Adrenal gland (tissue), 19 donors: ENCODE results near the gene KCTD2. TPM values are rescaled to one million over a fixed set of nuclear protein-coding genes. Genes with fewer than 3 reads are reported as not detected.

Experiments used
- DNase-seq, 7 donors: peaks; one replicate each; pipeline ENCODE4 v3.0.0-alpha.2; 2019 to 2020
- H3K27ac ChIP-seq, 5 donors: fragments of 200-600 bp; sonication (generic) in 4 of 5; 1 replicate in 3 of 5; 2 replicates in 2 of 5; pipeline versions ENCODE4 v1.5.1 to v1.8.0; 2016 to 2020; ENCODE audit warnings: mild to moderate bottlenecking in 1 of 5
- H3K27me3 ChIP-seq: fragments of 200-600 bp; 2 replicates; pipeline ENCODE4 v1.8.0; 2021
- H3K36me3 ChIP-seq, 2 donors: fragments of 200-600 bp; replicated peaks in 1 of 2; 1 replicate in 1 of 2; 2 replicates in 1 of 2; pipeline versions ENCODE4 v1.5.1 to v1.8.0; 2018 to 2022
- H3K4me1 ChIP-seq, 2 donors: fragments of 200-600 bp; replicated peaks in 1 of 2; 1 replicate in 1 of 2; 2 replicates in 1 of 2; pipeline versions ENCODE4 v1.5.1 to v1.8.0; 2018 to 2021
- H3K4me3 ChIP-seq, 4 donors: fragments of 200-600 bp; sonication (generic) in 3 of 4; one replicate each; pipeline ENCODE4 v1.5.1; 2016 to 2018
- H3K9me3 ChIP-seq, 3 donors: fragments of 200-600 bp; sonication (generic) in 1 of 3; replicated peaks in 1 of 3; 1 replicate in 2 of 3; 2 replicates in 1 of 3; pipeline versions ENCODE4 v1.5.1 to v1.8.0; 2016 to 2021
- POLR2A ChIP-seq, 2 donors: fragments of 450-650 bp; IDR thresholded peaks; one replicate each; pipeline ENCODE4 v1.6.1; 2017; ENCODE audit warnings: antibody characterized with exemption in 2 of 2, mild to moderate bottlenecking in 2 of 2, moderate library complexity in 1 of 2
- WGBS, 4 donors: extraction: QIAGEN DNeasy Blood & Tissue Kit in 2 of 4; methylation state at CpG; one replicate each; pipeline versions ENCODE4 v1.1.5 to v1.1.7; 2013 to 2017; 5-methylcytosine and 5-hydroxymethylcytosine counted together
- intact Hi-C, 2 donors: fragments of 100-400 bp; cut with DNase I; formaldehyde crosslinking; loops; one replicate each; pipeline versions ENCODE4 v1.14.1 to v1.15.0; 2022 to 2023
- long read RNA-seq, 10 donors: library from polyadenylated mRNA in 3 of 10; unstranded in 2 of 10; stranded (forward) in 1 of 10; transcript quantifications; one replicate each; pipeline ENCODE4 v2.0.0 and lab custom pipeline, GENCODE V29; 2021 to 2026
- polyA plus RNA-seq, 3 donors: library from polyadenylated mRNA; stranded (reverse); fragments of 200-250 nt in 2 of 3; fragments of 350-450 nt in 1 of 3; fragmentation: Illumina TruSeq in 1 of 3; extraction: RNeasy Lipid Tissue Mini Kit (QIAGEN cat#74804) in 1 of 3; gene quantifications; one replicate each; pipeline ENCODE4 v1.2.3, GENCODE V29; 2013 to 2014
- total RNA-seq, 9 donors: library from RNA; depleted of rRNA in 4 of 9; stranded (reverse); fragments of >200 nt in 4 of 9; fragments of 120-200 nt in 1 of 9; fragmentation: NEBNext Ultra II Directional in 1 of 9; extraction: Animal tissue kit (Norgen Biotek cat#: 25700) in 1 of 9; gene quantifications; one replicate each; pipeline versions ENCODE4 v1.1.0 to v1.2.4, GENCODE V29; 2013 to 2023
- TF ChIP-seq, protein P1 (sequence below), 6 experiments: fragments of 450-650 bp in 4 of 6; fragments of 200-600 bp in 2 of 6; sonication (generic) in 1 of 6; IDR thresholded peaks; 1 replicate in 5 of 6; 2 replicates in 1 of 6; pipeline versions ENCODE4 v1.5.1 to v1.8.0; 2016 to 2021; ENCODE audit warnings: antibody characterized with exemption in 6 of 6, mild to moderate bottlenecking in 2 of 6, moderate library complexity in 1 of 6
- donor health status: healthy with polysubstance abuse.
- donor health status: Bipolar disorder and iron deficiency.
- donor health status: DM: yes; HTN: yes; CAD: no.
- donor health status: DM: no; HTN: no; CAD: no.
- donor health status: DM: no; HTN: no; CAD: no.
- donor health status: DM: yes; HTN: yes; CAD: no.

The KCTD2 gene
- total RNA-seq (10 to 100 TPM; 38.2 to 49.2 (median 41.0) TPM), polyA plus RNA-seq (10 to 100 TPM; 20.6 to 52.4 (median 24.3) TPM)
- long read RNA-seq, donor 1, transcript KCTD2-201 (6 exons, 3,635 nt), result major isoform, 5 of 901 reads
- long read RNA-seq, donor 1, partial matches to known transcripts, result 877 of 901 reads
- long read RNA-seq, donor 1, other reads (novel, unspliced or antisense), result 19 of 901 reads
- long read RNA-seq, donor 2, transcript KCTD2-201 (6 exons, 3,635 nt), result major isoform, 5 of 5 reads
- long read RNA-seq, donor 2, partial matches to known transcripts, result 0 of 5 reads
- long read RNA-seq, donor 2, other reads (novel, unspliced or antisense), result 0 of 5 reads
- long read RNA-seq, donor 3, transcript KCTD2-201 (6 exons, 3,635 nt), result major isoform, 5 of 11 reads
- long read RNA-seq, donor 3, partial matches to known transcripts, result 5 of 11 reads
- long read RNA-seq, donor 3, other reads (novel, unspliced or antisense), result 0 of 11 reads
- long read RNA-seq, donor 4, partial matches to known transcripts, result 0 of 3 reads
- long read RNA-seq, donor 4, other reads (novel, unspliced or antisense), result 3 of 3 reads
- long read RNA-seq, donor 5, transcript KCTD2-201 (6 exons, 3,635 nt), result major isoform, 61 of 78 reads
- long read RNA-seq, donor 5, partial matches to known transcripts, result 15 of 78 reads
- long read RNA-seq, donor 5, other reads (novel, unspliced or antisense), result 1 of 78 reads
- long read RNA-seq, donor 6, partial matches to known transcripts, result 0 of 2 reads
- long read RNA-seq, donor 6, other reads (novel, unspliced or antisense), result 2 of 2 reads
- long read RNA-seq, donor 7, partial matches to known transcripts, result 219 of 408 reads
- long read RNA-seq, donor 7, other reads (novel, unspliced or antisense), result 185 of 408 reads
- long read RNA-seq, donor 8, transcript KCTD2-201 (6 exons, 3,635 nt), result major isoform, 6 of 7 reads
- long read RNA-seq, donor 8, partial matches to known transcripts, result 0 of 7 reads
- long read RNA-seq, donor 8, other reads (novel, unspliced or antisense), result 0 of 7 reads
- long read RNA-seq, donor 9, transcript KCTD2-201 (6 exons, 3,635 nt), result major isoform, 12 of 12 reads
- long read RNA-seq, donor 9, partial matches to known transcripts, result 0 of 12 reads
- long read RNA-seq, donor 9, other reads (novel, unspliced or antisense), result 0 of 12 reads
- long read RNA-seq, donor 10, partial matches to known transcripts, result 11 of 13 reads
- long read RNA-seq, donor 10, other reads (novel, unspliced or antisense), result 0 of 13 reads

DNA sequence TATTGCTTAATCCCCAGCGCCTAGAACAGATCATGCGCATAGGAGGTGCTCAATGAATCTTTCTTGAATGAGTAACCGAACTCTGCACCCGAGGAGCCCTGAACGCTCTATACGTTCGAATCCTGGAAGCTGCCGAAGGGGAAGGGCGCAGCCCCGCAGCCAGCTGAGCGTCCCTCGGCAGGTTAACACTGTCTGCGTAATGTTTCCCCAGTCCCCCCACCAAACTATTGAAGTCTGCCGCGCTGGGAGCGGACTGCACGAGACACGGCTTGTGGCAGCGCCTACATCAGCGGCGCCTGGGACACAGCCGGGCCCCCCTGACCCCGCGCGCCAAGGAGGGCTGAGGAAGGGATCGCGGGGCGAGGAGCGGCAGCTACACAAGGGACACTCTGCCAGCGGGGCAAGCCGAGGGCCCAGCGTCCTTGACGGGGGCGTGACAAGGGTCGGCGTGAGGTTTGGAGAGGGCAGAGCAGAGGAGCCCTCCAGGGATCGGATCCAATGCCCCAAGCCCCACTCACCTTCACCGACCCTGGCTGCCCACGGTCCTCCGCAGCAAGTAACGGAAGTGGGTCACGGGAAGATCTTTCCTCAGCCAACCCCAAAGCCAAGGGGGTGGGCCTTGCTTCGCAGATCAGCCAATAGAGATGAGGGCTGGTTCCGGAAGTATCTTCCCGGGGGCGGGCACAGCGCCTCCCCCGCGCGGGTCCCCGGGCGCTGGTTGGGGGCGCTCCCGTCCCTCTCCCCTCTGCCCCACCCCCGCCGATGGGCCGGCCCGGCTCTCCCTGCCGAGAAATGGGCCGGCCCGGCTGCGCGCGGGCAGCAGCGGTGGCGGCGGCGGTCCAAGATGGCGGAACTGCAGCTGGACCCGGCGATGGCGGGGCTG, at the start of gene KCTD2, which contains the start of gene ATP5PD:
Gene KCTD2 (plus strand): TSS at position 819 of the 883 bp plus-strand sequence. CDS start 26 bp downstream, at position 845.
Gene ATP5PD (minus strand): TSS at position 563 of the 883 bp plus-strand sequence. CDS start 4,319 bp downstream, outside the sequence.
- peak within 1 kb of the TSS; percentile 66 to 98 (median 95) for H3K27ac ChIP-seq
- H3K4me3 ChIP-seq, result peak within 1 kb of the TSS; percentile 59 to 97 (median 82)
- 0 to 1% (median 0%) methylated on average over 2 to 72 of the region's 72 CpGs for WGBS, 4 donors
- peaks cover 14 to 24% of the 10 kb centered on the region in 2 donors for H3K4me1 ChIP-seq
- H3K36me3 ChIP-seq, result peaks cover 0 to 19% of the 10 kb centered on the region in 2 donors
- intact Hi-C loops, result no loop called here
- H3K27me3 ChIP-seq, result no peaks in the 10 kb centered on the region
- TF ChIP-seq POLR2A (IDR thresholded peaks at IDR 0.05), result peak; percentile 79 to 94
- TF ChIP-seq, protein P1, sequence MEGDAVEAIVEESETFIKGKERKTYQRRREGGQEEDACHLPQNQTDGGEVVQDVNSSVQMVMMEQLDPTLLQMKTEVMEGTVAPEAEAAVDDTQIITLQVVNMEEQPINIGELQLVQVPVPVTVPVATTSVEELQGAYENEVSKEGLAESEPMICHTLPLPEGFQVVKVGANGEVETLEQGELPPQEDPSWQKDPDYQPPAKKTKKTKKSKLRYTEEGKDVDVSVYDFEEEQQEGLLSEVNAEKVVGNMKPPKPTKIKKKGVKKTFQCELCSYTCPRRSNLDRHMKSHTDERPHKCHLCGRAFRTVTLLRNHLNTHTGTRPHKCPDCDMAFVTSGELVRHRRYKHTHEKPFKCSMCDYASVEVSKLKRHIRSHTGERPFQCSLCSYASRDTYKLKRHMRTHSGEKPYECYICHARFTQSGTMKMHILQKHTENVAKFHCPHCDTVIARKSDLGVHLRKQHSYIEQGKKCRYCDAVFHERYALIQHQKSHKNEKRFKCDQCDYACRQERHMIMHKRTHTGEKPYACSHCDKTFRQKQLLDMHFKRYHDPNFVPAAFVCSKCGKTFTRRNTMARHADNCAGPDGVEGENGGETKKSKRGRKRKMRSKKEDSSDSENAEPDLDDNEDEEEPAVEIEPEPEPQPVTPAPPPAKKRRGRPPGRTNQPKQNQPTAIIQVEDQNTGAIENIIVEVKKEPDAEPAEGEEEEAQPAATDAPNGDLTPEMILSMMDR (IDR thresholded peaks at IDR 0.05), result peak in 1 of 6 experiments; percentile 8
- peak; percentile 96 to 98 (median 97) for DNase-seq
- no peaks in the 10 kb centered on the region for H3K9me3 ChIP-seq

- H3K4me3 ChIP-seq, result no peak overlapping the region
- H3K9me3 ChIP-seq, result no peaks in the 10 kb centered on the region
- no peaks in the 10 kb centered on the region for H3K27me3 ChIP-seq
- intact Hi-C loops, result no loop called here
- 64 to 81% (median 76%) methylated on average over 6 of the region's 6 CpGs for WGBS, 4 donors
- no peaks in the 10 kb centered on the region for H3K4me1 ChIP-seq
- peaks cover 0 to 22% of the 10 kb centered on the region in 2 donors for H3K36me3 ChIP-seq
- no peak for DNase-seq
- no peak for TF ChIP-seq POLR2A (IDR thresholded peaks at IDR 0.05)
- TF ChIP-seq, protein P1 (IDR thresholded peaks at IDR 0.05), result no peak
- no peak overlapping the region for H3K27ac ChIP-seq
These were observed 48.2 kb upstream of the KCTD2 start for GRCh38 chr17:74998783-74999182.

DNA sequence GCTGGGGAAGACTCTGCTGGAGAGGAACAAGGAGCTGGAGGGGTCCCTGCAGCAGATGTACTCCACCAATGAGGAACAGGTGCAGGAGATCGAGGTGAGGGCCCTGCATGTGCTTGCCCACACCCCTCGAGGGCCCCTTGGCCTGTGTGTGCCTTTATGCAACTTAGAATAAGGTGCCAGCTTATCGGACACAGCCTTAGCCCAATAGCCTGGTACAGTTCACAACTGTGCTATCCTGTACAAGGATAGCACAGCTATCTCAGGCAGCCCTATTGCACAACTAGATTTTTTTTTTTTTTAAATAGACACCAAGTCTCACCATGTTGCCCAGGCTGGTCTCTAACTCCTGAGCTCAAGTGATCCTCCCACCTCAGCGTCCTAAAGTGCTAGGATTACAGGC, 47.5 kb upstream of the KCTD2 start:
- intact Hi-C loops, result no loop called here
- H3K4me1 ChIP-seq, result no peaks in the 10 kb centered on the region
- peaks cover 0 to 24% of the 10 kb centered on the region in 2 donors for H3K36me3 ChIP-seq
- DNase-seq, result no peak
- TF ChIP-seq, protein P1 (IDR thresholded peaks at IDR 0.05), result no peak
- H3K9me3 ChIP-seq, result no peaks in the 10 kb centered on the region
- 85 to 88% (median 88%) methylated on average over 1 to 4 of the region's 4 CpGs for WGBS, 4 donors
- no peaks in the 10 kb centered on the region for H3K27me3 ChIP-seq
- H3K4me3 ChIP-seq, result no peak overlapping the region
- H3K27ac ChIP-seq, result no peak overlapping the region
